GM18505 (cell line): Measurements from ENCODE around the gene PCDHA7.
"Not testable (repeated sequence)": the region's sequence is repeated elsewhere in the genome, so short reads cannot be mapped to it uniquely, and the experiment has no call there.

Experiments used
- ATAC-seq: cut with Tn5 transposase; IDR thresholded peaks from one replicate; pipeline ENCODE4 v1.9.1; 2021; ENCODE audit not compliant: unreplicated experiment
- POLR2A ChIP-seq: IDR thresholded peaks from 4 replicates; pipeline ENCODE4 v1.6.1; 2011; ENCODE audit warnings: borderline replicate concordance; ENCODE audit not compliant: insufficient read depth, insufficient read length; ENCODE audit errors: extremely low read depth

Gene PCDHA7

GRCh38 chr5:140802781-140803271 lies 31.2 kb upstream of the PCDHA7 start:
- no peak for TF ChIP-seq POLR2A
- ATAC-seq = no peak

DNA sequence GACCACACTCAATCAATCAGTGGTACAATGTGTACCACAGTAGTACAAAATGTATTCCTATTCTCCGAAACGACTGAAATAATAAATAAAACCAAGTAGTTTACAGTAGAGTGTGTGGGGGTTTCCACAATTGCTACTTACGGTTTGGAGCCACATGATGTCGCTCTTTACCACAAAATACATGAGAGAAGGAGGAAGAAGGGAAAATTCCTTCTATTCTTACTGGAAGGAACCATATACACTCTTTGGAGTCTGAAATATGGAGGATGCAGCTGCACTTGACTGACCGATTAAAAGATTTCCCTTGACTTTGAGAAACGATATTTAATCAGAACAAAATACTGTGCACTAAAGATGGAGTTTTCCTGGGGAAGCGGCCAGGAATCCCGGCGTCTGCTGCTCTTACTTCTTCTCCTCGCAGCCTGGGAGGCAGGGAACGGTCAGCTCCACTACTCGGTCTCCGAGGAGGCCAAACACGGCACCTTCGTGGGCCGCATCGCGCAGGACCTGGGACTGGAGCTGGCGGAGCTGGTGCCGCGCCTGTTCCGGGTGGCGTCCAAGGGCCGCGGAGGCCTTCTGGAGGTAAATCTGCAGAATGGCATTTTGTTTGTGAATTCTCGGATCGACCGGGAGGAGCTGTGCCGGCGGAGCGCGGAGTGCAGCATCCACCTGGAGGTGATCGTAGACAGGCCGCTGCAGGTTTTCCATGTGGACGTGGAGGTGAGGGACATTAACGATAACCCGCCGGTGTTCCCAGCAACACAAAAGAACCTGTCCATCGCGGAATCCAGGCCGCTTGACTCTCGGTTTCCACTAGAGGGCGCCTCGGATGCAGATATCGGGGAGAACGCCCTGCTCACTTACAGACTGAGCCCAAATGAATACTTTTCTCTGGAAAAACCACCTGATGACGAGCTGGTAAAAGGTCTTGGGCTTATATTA lies 27.0 kb upstream of the PCDHA7 start, which contains the start of gene PCDHA4:
Gene PCDHA4, plus strand, starts transcription at position 235 of the 942 bp plus-strand sequence.
- ATAC-seq = no peak
- no peak for TF ChIP-seq POLR2A

DNA sequence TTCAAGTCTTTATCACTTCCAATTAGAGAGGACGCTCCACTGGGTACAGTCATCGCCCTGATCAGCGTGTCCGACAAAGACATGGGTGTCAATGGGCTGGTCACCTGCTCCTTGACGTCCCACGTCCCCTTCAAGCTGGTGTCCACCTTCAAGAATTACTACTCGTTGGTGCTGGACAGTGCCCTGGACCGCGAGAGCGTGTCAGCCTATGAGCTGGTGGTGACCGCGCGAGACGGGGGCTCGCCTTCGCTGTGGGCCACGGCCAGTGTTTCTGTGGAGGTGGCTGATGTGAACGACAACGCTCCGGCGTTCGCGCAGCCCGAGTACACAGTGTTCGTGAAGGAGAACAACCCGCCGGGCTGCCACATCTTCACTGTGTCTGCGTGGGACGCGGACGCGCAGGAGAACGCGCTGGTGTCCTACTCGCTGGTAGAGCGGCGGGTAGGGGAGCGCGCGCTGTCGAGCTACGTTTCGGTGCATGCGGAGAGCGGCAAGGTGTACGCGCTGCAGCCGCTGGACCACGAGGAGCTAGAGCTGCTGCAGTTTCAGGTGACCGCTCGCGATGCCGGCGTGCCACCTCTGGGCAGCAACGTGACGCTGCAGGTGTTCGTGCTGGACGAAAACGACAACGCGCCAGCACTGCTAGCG lies 25.7 kb upstream of the PCDHA7 start:
- not testable (repeated sequence) for ATAC-seq

DNA sequence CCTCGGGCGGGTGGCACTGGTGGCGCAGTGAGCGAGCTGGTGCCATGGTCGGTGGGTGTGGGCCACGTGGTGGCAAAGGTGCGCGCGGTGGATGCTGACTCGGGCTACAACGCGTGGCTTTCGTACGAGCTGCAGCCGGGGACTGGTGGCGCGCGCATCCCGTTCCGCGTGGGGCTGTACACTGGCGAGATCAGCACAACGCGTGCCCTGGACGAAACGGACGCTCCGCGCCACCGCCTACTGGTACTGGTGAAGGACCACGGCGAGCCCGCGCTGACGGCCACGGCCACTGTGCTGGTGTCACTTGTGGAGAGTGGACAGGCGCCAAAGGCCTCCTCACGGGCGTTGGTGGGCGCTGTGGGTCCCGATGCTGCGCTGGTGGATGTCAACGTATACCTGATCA lies 25.2 kb upstream of the PCDHA7 start:
- no peak for TF ChIP-seq POLR2A
- ATAC-seq = no peak

DNA sequence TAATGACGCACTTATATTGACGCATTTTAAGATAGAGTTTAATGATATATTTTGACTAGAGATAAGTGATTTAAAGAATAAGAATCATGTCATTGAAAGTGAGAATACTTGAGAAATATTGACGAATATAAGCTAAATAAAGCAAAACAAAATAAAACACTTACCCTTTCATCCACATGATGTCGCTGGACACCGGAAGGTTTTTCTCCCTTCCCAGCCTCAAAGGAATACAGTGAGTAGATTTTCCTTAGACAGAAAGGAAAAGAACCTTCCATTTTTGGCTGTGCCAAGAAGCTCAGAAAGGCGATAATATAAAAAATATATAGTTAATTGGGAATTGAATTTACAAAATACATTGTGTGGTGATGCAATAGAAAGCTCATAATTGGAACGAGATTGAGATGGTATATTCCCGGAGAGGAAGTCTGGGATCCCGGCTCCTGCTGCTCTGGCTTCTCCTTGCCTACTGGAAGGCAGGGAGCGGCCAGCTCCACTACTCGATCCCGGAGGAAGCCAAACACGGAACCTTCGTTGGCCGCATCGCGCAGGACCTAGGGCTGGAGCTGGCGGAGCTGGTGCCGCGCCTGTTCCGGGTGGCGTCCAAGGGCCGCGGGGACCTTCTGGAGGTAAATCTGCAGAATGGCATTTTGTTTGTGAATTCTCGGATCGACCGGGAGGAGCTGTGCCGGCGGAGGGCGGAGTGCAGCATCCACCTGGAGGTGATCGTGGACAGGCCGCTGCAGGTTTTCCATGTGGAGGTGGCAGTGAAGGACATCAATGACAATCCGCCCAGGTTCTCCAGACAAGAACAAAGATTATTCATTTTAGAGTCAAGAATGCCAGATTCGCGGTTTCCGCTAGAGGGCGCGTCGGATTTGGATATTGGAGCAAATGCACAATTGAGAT lies 12.4 kb upstream of the PCDHA7 start, which contains the start of gene PCDHA5:
Gene PCDHA5, plus strand, starts transcription at position 239 of the 906 bp plus-strand sequence.
- TF ChIP-seq POLR2A = no peak
- no peak for ATAC-seq

- no peak for TF ChIP-seq POLR2A
- ATAC-seq = no peak
These were observed 11.8 kb upstream of the PCDHA7 start for GRCh38 chr5:140822281-140822629.

DNA sequence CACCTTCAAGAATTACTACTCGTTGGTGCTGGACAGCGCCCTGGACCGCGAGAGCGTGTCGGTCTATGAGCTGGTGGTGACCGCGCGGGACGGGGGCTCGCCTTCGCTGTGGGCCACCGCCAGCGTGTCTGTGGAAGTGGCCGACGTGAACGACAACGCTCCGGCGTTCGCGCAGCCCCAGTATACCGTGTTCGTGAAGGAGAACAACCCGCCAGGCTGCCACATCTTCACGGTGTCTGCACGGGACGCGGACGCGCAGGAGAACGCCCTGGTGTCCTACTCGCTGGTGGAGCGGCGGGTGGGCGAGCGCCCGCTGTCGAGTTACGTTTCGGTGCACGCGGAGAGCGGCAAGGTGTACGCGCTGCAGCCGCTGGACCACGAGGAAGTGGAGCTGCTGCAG lies 11.1 kb upstream of the PCDHA7 start:
- not testable (repeated sequence) for ATAC-seq

DNA sequence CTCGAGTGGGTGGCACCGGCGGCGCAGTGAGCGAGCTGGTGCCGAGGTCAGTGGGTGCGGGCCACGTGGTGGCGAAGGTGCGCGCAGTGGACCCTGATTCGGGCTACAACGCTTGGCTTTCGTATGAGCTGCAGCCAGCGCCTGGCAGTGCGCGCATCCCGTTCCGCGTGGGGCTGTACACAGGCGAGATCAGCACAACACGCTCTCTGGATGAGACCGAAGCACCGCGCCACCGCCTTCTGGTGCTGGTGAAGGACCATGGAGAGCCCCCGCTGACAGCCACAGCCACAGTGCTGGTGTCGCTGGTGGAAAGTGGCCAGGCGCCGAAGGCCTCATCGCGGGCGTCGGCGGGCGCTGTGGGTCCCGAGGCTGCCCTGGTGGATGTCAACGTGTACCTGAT lies 10.6 kb upstream of the PCDHA7 start:
- TF ChIP-seq POLR2A = no peak
- no peak for ATAC-seq

GRCh38 chr5:140827704-140828361 lies 6.2 kb upstream of the PCDHA7 start, which contains the start of gene PCDHA6:
Gene PCDHA6, plus strand, starts transcription at chr5:140827960. Its CDS starts 132 bp downstream, at chr5:140828092.
- no peak for TF ChIP-seq POLR2A
- no peak for ATAC-seq

DNA sequence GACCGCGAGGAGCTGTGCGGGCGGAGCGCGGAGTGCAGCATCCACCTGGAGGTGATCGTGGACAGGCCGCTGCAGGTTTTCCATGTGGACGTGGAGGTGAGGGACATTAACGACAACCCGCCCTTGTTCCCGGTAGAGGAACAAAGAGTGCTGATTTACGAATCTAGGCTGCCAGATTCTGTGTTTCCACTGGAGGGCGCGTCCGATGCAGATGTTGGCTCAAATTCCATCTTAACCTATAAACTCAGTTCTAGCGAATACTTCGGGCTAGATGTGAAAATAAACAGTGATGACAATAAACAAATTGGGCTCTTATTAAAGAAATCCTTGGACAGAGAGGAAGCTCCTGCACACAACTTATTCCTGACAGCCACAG lies 5.7 kb upstream of the PCDHA7 start:
- no peak for TF ChIP-seq POLR2A
- no peak for ATAC-seq

DNA sequence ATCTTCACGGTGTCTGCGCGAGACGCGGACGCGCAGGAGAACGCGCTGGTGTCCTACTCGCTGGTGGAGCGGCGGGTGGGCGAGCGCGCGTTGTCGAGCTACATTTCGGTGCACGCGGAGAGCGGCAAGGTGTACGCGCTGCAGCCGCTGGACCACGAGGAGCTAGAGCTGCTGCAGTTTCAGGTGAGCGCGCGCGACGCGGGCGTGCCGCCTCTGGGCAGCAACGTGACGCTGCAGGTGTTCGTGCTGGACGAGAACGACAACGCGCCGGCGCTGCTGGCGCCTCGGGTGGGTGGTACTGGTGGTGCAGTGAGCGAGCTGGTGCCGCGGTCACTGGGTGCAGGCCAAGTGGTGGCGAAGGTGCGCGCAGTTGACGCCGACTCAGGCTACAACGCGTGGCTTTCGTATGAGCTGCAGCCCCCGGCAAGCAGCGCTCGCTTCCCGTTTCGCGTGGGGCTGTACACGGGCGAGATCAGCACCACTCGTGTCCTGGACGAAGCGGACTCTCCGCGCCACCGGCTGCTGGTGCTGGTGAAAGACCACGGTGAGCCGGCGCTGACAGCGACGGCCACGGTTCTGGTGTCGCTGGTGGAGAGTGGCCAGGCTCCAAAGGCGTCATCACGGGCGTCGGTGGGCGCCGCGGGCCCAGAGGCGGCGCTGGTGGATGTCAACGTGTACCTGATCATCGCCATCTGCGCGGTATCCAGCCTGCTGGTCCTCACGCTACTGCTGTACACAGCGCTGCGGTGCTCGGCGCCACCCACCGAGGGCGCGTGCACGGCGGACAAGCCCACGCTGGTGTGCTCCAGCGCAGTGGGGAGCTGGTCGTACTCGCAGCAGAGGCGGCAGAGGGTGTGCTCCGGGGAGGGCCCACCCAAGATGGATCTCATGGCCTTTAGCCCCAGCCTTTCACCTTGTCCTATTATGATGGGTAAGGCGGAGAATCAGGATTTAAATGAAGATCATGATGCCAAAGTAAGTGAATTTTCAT lies 4.3 kb upstream of the PCDHA7 start:
- not testable (repeated sequence) for ATAC-seq

- ATAC-seq = not testable (repeated sequence)
These were observed 455 bp downstream of the PCDHA7 start for GRCh38 chr5:140834439-140835008.
